ENCODE measurements around the gene AKT3. TPM values are rescaled to one million over a fixed set of nuclear protein-coding genes. Genes with fewer than 3 reads are reported as not detected.

AKT3 gene
- total RNA-seq, 1 donor from 2014 or later: 169 TPM

DNA sequence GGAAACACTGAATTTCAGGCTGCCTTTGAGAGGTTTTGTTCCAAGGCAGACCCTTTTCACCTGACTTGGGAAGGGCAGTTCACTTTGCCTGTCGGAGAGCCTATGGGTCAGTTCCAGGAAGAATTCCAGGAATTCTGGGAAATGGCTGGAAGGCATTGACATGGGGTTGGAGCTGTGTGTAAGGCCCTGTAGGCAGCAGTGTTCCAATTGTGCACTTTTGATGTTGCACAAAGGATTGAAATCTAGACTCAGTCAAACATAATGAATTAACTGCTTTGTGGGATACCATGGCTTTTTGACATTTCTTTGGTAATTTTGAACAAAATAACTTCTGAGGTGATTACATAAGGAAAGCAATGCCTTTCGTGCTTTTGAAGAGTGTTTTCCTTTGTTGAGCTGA is 409.6 kb downstream of the AKT3 start:
- Mint-ChIP-seq H3K27me3 (ENCODE audit: unreplicated experiment) (peaks cover 2% of the 10 kb centered on the region), H3K4me1 (ENCODE audit: low read depth, unreplicated experiment) (peaks cover 15% of the 10 kb centered on the region), H3K4me3 (ENCODE audit: unreplicated experiment) (no peak overlapping the region), H3K36me3 (ENCODE audit: unreplicated experiment) (no peaks in the 10 kb centered on the region), H3K27ac (ENCODE audit: unreplicated experiment) (peak overlapping the region; percentile 7), H3K9me3 (ENCODE audit: unreplicated experiment) (no peaks in the 10 kb centered on the region)
- DNase-seq: no peak
- TF ChIP-seq, protein P1, sequence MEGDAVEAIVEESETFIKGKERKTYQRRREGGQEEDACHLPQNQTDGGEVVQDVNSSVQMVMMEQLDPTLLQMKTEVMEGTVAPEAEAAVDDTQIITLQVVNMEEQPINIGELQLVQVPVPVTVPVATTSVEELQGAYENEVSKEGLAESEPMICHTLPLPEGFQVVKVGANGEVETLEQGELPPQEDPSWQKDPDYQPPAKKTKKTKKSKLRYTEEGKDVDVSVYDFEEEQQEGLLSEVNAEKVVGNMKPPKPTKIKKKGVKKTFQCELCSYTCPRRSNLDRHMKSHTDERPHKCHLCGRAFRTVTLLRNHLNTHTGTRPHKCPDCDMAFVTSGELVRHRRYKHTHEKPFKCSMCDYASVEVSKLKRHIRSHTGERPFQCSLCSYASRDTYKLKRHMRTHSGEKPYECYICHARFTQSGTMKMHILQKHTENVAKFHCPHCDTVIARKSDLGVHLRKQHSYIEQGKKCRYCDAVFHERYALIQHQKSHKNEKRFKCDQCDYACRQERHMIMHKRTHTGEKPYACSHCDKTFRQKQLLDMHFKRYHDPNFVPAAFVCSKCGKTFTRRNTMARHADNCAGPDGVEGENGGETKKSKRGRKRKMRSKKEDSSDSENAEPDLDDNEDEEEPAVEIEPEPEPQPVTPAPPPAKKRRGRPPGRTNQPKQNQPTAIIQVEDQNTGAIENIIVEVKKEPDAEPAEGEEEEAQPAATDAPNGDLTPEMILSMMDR (IDR thresholded peaks at IDR 0.05; ENCODE audit: partially characterized antibody, unreplicated experiment): no peak

DNA sequence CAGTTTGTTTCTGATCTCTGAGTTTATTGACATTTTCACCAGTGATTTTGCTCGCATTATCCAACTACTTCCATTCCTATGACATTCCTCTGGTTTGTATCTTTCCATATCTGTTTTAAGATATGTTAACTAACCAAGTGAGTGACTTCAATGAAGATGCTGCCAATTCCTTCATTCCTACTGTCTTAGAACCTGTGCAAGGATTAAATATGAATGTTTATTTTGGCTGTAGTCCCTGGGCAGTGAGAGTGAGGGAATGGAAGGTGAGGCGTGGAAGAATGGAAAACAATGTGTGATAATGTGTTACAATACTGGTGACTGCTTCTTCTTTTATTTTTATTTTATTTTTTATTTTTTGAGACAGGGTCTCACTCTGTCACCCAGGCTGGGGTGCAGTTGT is 411.2 kb downstream of the AKT3 start:
- Mint-ChIP-seq H3K4me3 (ENCODE audit: unreplicated experiment) (no peak overlapping the region), H3K27me3 (ENCODE audit: unreplicated experiment) (peaks cover 2% of the 10 kb centered on the region), H3K9me3 (ENCODE audit: unreplicated experiment) (no peaks in the 10 kb centered on the region), H3K27ac (ENCODE audit: unreplicated experiment) (no peak overlapping the region), H3K36me3 (ENCODE audit: unreplicated experiment) (no peaks in the 10 kb centered on the region), H3K4me1 (ENCODE audit: low read depth, unreplicated experiment) (peaks cover 22% of the 10 kb centered on the region)
- no peak for DNase-seq
- TF ChIP-seq, protein P1 (IDR thresholded peaks at IDR 0.05; ENCODE audit: partially characterized antibody, unreplicated experiment): no peak

Other genes with a start within 250 kb of the AKT3 start
- gene ZBTB18, start 201.0 kb upstream of the AKT3 start, total RNA-seq (ENCODE audit: unreplicated experiment): 213 TPM

All from glutamatergic neuron (in vitro differentiated cells).